Gastrocnemius medialis (tissue), 4 donors: Measurements from ENCODE around the gene TAP1. TPM values are rescaled to one million over a fixed set of nuclear protein-coding genes. Genes with fewer than 3 reads are reported as not detected.

Source experiments
- ATAC-seq, 2 donors: fragments of 150-250 bp; one replicate each; pipeline ENCODE4 v1.9.1; 2016
- DNase-seq, 2 donors: peaks; one replicate each; pipeline ENCODE4 v3.0.0-alpha.2; 2019
- H3K27ac ChIP-seq, 4 donors: fragments of 200-600 bp; sonication (generic); 1 replicate in 1 of 4; 2 replicates in 3 of 4; pipeline ENCODE4 v1.5.1; 2016 to 2018; ENCODE audit warnings: mild to moderate bottlenecking in 2 of 4, moderate library complexity in 1 of 4
- H3K27me3 ChIP-seq, 3 donors: fragments of 200-600 bp; sonication (generic) in 2 of 3; 1 replicate in 1 of 3; 2 replicates in 2 of 3; pipeline versions ENCODE4 v1.5.1 to v1.6.0; 2016 to 2019; ENCODE audit warnings: mild to moderate bottlenecking in 1 of 3, moderate library complexity in 1 of 3
- H3K36me3 ChIP-seq, 2 donors: fragments of 200-600 bp; sonication (generic) in 1 of 2; one replicate each; pipeline ENCODE4 v1.5.1; 2017 to 2018
- H3K4me1 ChIP-seq, 2 donors: fragments of 200-600 bp; sonication (generic) in 1 of 2; one replicate each; pipeline ENCODE4 v1.5.1; 2016 to 2017; ENCODE audit warnings: mild to moderate bottlenecking in 2 of 2
- H3K4me3 ChIP-seq, 4 donors: fragments of 200-600 bp; sonication (generic) in 3 of 4; 1 replicate in 1 of 4; 2 replicates in 3 of 4; pipeline ENCODE4 v1.5.1; 2016 to 2019; ENCODE audit warnings: mild to moderate bottlenecking in 2 of 4
- H3K9me3 ChIP-seq, 3 donors: fragments of 200-600 bp; sonication (generic) in 2 of 3; 1 replicate in 1 of 3; 2 replicates in 2 of 3; pipeline ENCODE4 v1.5.1; 2016 to 2019
- POLR2A ChIP-seq, 2 donors: fragments of 450-650 bp; IDR thresholded peaks; one replicate each; pipeline ENCODE4 v1.6.1; 2017; ENCODE audit warnings: antibody characterized with exemption in 2 of 2, mild to moderate bottlenecking in 2 of 2, moderate library complexity in 2 of 2
- in situ Hi-C, 4 donors: fragments of 200-750 bp; cut with MboI; loops; one replicate each; pipeline versions ENCODE4 v1.15.0 to v1.8.0; 2017; ENCODE audit warnings: low sequenced_read_pairs in 4 of 4
- intact Hi-C: fragments of 100-400 bp; cut with DNase I; formaldehyde crosslinking; loops from one replicate; pipeline ENCODE4 v1.15.1; 2023; ENCODE audit warnings: low total_unique reads
- total RNA-seq, 4 donors: library from RNA; depleted of rRNA; stranded (reverse); fragments of >200 nt; gene quantifications; one replicate each; pipeline versions ENCODE4 v1.1.0 to v1.2.3, GENCODE V29; 2016
- TF ChIP-seq, protein P1 (sequence below), 5 experiments: fragments of 450-650 bp in 3 of 5; fragments of 200-600 bp in 2 of 5; sonication (generic) in 2 of 5; IDR thresholded peaks in 4 of 5; conservative IDR thresholded peaks in 1 of 5; 1 replicate in 4 of 5; 2 replicates in 1 of 5; pipeline ENCODE4 v1.5.1; 2016 to 2019; ENCODE audit warnings: antibody characterized with exemption in 5 of 5, mild to moderate bottlenecking in 3 of 5, moderate library complexity in 3 of 5

TAP1 gene
- total RNA-seq, 4 donors from 2014 or later, result 13.2 to 26.7 (median 19.0) TPM

- H3K9me3 ChIP-seq, result no peaks in the 10 kb centered on the region
- ATAC-seq (no peak), DNase-seq (no peak)
- H3K36me3 ChIP-seq, result no peaks in the 10 kb centered on the region
- H3K27me3 ChIP-seq, result no peaks in the 10 kb centered on the region
- TF ChIP-seq, protein P1, sequence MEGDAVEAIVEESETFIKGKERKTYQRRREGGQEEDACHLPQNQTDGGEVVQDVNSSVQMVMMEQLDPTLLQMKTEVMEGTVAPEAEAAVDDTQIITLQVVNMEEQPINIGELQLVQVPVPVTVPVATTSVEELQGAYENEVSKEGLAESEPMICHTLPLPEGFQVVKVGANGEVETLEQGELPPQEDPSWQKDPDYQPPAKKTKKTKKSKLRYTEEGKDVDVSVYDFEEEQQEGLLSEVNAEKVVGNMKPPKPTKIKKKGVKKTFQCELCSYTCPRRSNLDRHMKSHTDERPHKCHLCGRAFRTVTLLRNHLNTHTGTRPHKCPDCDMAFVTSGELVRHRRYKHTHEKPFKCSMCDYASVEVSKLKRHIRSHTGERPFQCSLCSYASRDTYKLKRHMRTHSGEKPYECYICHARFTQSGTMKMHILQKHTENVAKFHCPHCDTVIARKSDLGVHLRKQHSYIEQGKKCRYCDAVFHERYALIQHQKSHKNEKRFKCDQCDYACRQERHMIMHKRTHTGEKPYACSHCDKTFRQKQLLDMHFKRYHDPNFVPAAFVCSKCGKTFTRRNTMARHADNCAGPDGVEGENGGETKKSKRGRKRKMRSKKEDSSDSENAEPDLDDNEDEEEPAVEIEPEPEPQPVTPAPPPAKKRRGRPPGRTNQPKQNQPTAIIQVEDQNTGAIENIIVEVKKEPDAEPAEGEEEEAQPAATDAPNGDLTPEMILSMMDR (IDR thresholded peaks at IDR 0.05 in 4 of 5, conservative IDR thresholded peaks at IDR 0.05 in 1 of 5), result no peak
- no peak for TF ChIP-seq POLR2A (IDR thresholded peaks at IDR 0.05)
- peaks cover 13 to 17% of the 10 kb centered on the region in 2 donors for H3K4me1 ChIP-seq
- no peak overlapping the region for H3K27ac ChIP-seq
- no peak overlapping the region for H3K4me3 ChIP-seq
- in situ Hi-C loops (loop anchor here in 1 of 4 donors (25.0 kb wide), 1 partner anchor 96 kb away; no protein-coding TSS in a partner anchor), intact Hi-C loops (no loop called here)
Observed at GRCh38 chr6:32890831-32891230, 37.3 kb upstream of the TAP1 start.

DNA sequence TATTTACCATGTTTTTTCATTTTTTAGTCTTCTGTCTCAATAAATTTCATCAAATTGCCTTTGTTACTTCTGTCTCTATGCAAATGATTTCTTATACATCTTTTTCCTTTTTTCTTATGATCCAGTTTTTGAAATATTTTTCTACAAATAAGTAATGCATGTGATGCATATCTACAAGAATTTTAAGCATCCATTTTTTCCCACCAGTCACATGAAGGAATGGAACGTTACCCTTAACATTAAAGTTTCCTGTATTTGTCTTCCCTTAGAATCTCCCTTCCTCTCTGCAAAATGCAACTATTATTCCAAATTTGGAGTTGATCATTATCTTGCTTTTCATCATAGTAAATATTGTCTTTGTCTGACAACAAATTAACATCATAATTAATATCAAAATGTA, 36.0 kb upstream of the TAP1 start:
- no peak for DNase-seq
- H3K4me3 ChIP-seq, result no peak overlapping the region
- no peak overlapping the region for H3K27ac ChIP-seq
- H3K4me1 ChIP-seq, result peaks cover 4 to 9% of the 10 kb centered on the region in 2 donors
- in situ Hi-C loops, result loop anchor here (5.0 to 25.0 kb wide), 4 partner anchors 45 to 98 kb away; no protein-coding TSS in a partner anchor
- intact Hi-C loops, result loop anchor here (5.0 kb wide), 1 partner anchor 43 kb away; no protein-coding TSS in a partner anchor
- ATAC-seq, result no peak
- TF ChIP-seq, protein P1 (IDR thresholded peaks at IDR 0.05 in 4 of 5, conservative IDR thresholded peaks at IDR 0.05 in 1 of 5), result no peak
- no peak for TF ChIP-seq POLR2A (IDR thresholded peaks at IDR 0.05)
- H3K36me3 ChIP-seq, result no peaks in the 10 kb centered on the region
- no peaks in the 10 kb centered on the region for H3K9me3 ChIP-seq
- no peaks in the 10 kb centered on the region for H3K27me3 ChIP-seq

DNA sequence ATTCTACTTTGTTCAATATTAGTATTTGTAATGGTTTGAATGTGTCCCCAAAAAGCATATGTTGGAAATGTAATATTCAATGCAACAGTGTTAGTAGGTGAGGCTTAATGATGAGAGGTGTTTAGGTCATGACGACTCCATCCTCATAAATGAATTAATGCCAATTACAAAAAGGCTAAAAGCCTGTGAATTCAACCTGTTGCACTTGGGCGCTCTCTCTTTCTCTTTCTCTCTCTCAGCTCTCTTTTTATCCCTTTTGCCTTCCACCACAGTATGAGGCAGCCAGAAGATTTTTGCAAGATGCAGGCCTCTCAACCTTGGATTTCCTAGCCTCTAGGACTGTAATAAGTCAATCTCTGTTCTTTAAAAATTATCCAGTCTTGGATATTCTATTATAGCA, 35.1 kb upstream of the TAP1 start:
- no peak for TF ChIP-seq POLR2A (IDR thresholded peaks at IDR 0.05)
- TF ChIP-seq, protein P1 (IDR thresholded peaks at IDR 0.05 in 4 of 5, conservative IDR thresholded peaks at IDR 0.05 in 1 of 5), result no peak
- H3K4me3 ChIP-seq, result no peak overlapping the region
- no peaks in the 10 kb centered on the region for H3K27me3 ChIP-seq
- in situ Hi-C loops, result loop anchor here (5.0 to 25.0 kb wide), 4 partner anchors 46 to 99 kb away; no protein-coding TSS in a partner anchor
- DNase-seq (no peak), ATAC-seq (no peak)
- H3K4me1 ChIP-seq, result peaks cover 4 to 9% of the 10 kb centered on the region in 2 donors
- H3K36me3 ChIP-seq, result no peaks in the 10 kb centered on the region
- H3K27ac ChIP-seq, result no peak overlapping the region
- intact Hi-C loops, result loop anchor here (5.0 kb wide), 1 partner anchor 44 kb away; no protein-coding TSS in a partner anchor
- no peaks in the 10 kb centered on the region for H3K9me3 ChIP-seq

- Histone ChIP-seq H3K27ac (no peak overlapping the region), H3K4me3 (no peak overlapping the region)
Observed at GRCh38 chr6:32887616-32888015, 34.1 kb upstream of the TAP1 start.

More at GRCh38 chr6:32887616-32888015, 34.1 kb upstream of the TAP1 start:
- DNase-seq (no peak), ATAC-seq (no peak)
- TF ChIP-seq, protein P1 (IDR thresholded peaks at IDR 0.05 in 4 of 5, conservative IDR thresholded peaks at IDR 0.05 in 1 of 5), result no peak
- no peak for TF ChIP-seq POLR2A (IDR thresholded peaks at IDR 0.05)
- no peaks in the 10 kb centered on the region for H3K36me3 ChIP-seq
- no peaks in the 10 kb centered on the region for H3K9me3 ChIP-seq
- H3K4me1 ChIP-seq, result peaks cover 5 to 9% of the 10 kb centered on the region in 2 donors
- intact Hi-C loops, result loop anchor here (5.0 kb wide), 1 partner anchor 45 kb away; no protein-coding TSS in a partner anchor
- H3K27me3 ChIP-seq, result no peaks in the 10 kb centered on the region
- in situ Hi-C loops, result loop anchor here (5.0 to 25.0 kb wide), 4 partner anchors 47 to 100 kb away; no protein-coding TSS in a partner anchor
